Endothelial cell of umbilical vein (primary cell): ENCODE data around the gene LARP1. TPM values are rescaled to one million over a fixed set of nuclear protein-coding genes. Genes with fewer than 3 reads are reported as not detected.

Experiments
- BruUV-seq: library from RNA; stranded (reverse); fragments of 400-500 nt; replicated peaks from 2 replicates; lab custom pipeline; 2021; lab: Mats Ljungman, UMichigan
- CTCF ChIA-PET: fragments of 300-600, 350-600 bp; sonication (Branson Sonifier 250); formaldehyde crosslinking; loops from one replicate; lab custom pipeline; 2021; ENCODE audit warnings: antibody characterized with exemption, inconsistent platforms; lab: Charles Lee
- POLR2A ChIA-PET: fragments of 300-600, 350-600 bp; sonication (Branson Sonifier 250); formaldehyde crosslinking; loops from one replicate; lab custom pipeline; 2021; ENCODE audit warnings: antibody characterized with exemption, inconsistent platforms; lab: Charles Lee
- DNase-seq: peaks from one replicate; pipeline ENCODE4 v3.0.0-alpha.2; 2011; ENCODE audit warnings: low read depth, low spot score
- FAIRE-seq: peaks from 2 replicates; lab custom pipeline; 2011; peaks lifted over from hg19 to GRCh38; lab: Jason Lieb, UNC
- H2AFZ ChIP-seq: 2 replicates; pipeline ENCODE4 v1.6.0; 2012; ENCODE audit warnings: low read depth, low read length, control low read depth, inconsistent platforms
- H3K27ac ChIP-seq: 2 replicates; pipeline ENCODE4 v1.5.1; 2011; ENCODE audit warnings: low read depth, mild to moderate bottlenecking, control low read depth, low read length, moderate library complexity; ENCODE audit not compliant: insufficient read depth
- H3K27me3 ChIP-seq, 2 experiments: 2 replicates each; pipeline versions ENCODE4 v1.6.0 to v1.6.1; 2011; ENCODE audit warnings: low read length in 2 of 2, mixed read lengths in 1 of 2; ENCODE audit not compliant: control insufficient read depth in 2 of 2, insufficient read depth in 2 of 2
- H3K36me3 ChIP-seq, 2 experiments: 2 replicates in 1 of 2; 3 replicates in 1 of 2; pipeline ENCODE4 v1.5.1; 2011; ENCODE audit warnings: low read length in 2 of 2, mild to moderate bottlenecking in 1 of 2, moderate library complexity in 1 of 2; ENCODE audit not compliant: control insufficient read depth in 2 of 2, insufficient read depth in 2 of 2; ENCODE audit errors: extremely low read depth in 1 of 2
- H3K4me1 ChIP-seq: 3 replicates; pipeline ENCODE4 v1.5.1; 2011; ENCODE audit warnings: mild to moderate bottlenecking, low read length; ENCODE audit not compliant: control insufficient read depth, insufficient read depth; ENCODE audit errors: extremely low read depth
- H3K4me2 ChIP-seq: 2 replicates; pipeline ENCODE4 v1.6.1; 2011; ENCODE audit warnings: low read length, control low read depth, mixed read lengths; ENCODE audit not compliant: insufficient read depth
- H3K4me3 ChIP-seq, 3 experiments: fragments of 200-600 bp in 1 of 3; sonication (generic), shearing (Covaris generic) in 1 of 3; replicated peaks in 1 of 3; 2 replicates each; pipeline ENCODE4 v1.5.1; 2011 to 2016; ENCODE audit warnings: control low read depth in 3 of 3, low read length in 3 of 3, mild to moderate bottlenecking in 2 of 3, inconsistent platforms in 1 of 3, low read depth in 1 of 3, moderate library complexity in 1 of 3; ENCODE audit not compliant: insufficient read depth in 1 of 3
- H3K79me2 ChIP-seq: 2 replicates; pipeline ENCODE4 v1.6.0; 2012; ENCODE audit warnings: low read length, inconsistent platforms; ENCODE audit not compliant: control insufficient read depth, insufficient read depth
- H3K9ac ChIP-seq: replicated peaks from 2 replicates; pipeline ENCODE3; 2011; ENCODE audit warnings: low read length, control low read depth; ENCODE audit not compliant: insufficient read depth; ENCODE audit errors: extremely low read depth
- H3K9me1 ChIP-seq: replicated peaks from 3 replicates; pipeline ENCODE4 v1.6.0; 2011; ENCODE audit warnings: mild to moderate bottlenecking, low read length; ENCODE audit not compliant: control insufficient read depth, insufficient read depth; ENCODE audit errors: extremely low read depth
- H3K9me3 ChIP-seq: replicated peaks from 2 replicates; pipeline ENCODE4 v1.5.1; 2012; ENCODE audit warnings: low read length, inconsistent platforms; ENCODE audit not compliant: control insufficient read depth, insufficient read depth
- H4K20me1 ChIP-seq: replicated peaks from 2 replicates; pipeline ENCODE3; 2011; ENCODE audit warnings: mild to moderate bottlenecking, low read length; ENCODE audit not compliant: control insufficient read depth, insufficient read depth; ENCODE audit errors: extremely low read depth
- CTCF ChIP-seq, 2 donors: IDR thresholded peaks; 1 replicate in 1 of 2; 2 replicates in 1 of 2; pipeline ENCODE4 v1.5.1; 2011; ENCODE audit warnings: low read length in 2 of 2, mild to moderate bottlenecking in 2 of 2, moderate library complexity in 2 of 2, control low read depth in 1 of 2, inconsistent platforms in 1 of 2, low read depth in 1 of 2; ENCODE audit not compliant: insufficient read depth in 1 of 2; ENCODE audit errors: extremely low read depth in 1 of 2
- EZH2 ChIP-seq: IDR thresholded peaks from 2 replicates; pipeline ENCODE4 v1.6.1; 2012; ENCODE audit warnings: borderline replicate concordance, low read depth, mild to moderate bottlenecking, moderate library complexity, low read length, inconsistent platforms; ENCODE audit not compliant: severe bottlenecking
- FOS ChIP-seq: IDR thresholded peaks from 2 replicates; pipeline ENCODE4 v1.6.1; 2011; ENCODE audit warnings: mild to moderate bottlenecking, low read length, moderate library complexity, borderline replicate concordance; ENCODE audit not compliant: insufficient read depth
- GATA2 ChIP-seq: IDR thresholded peaks from 2 replicates; pipeline ENCODE4 v1.7.0; 2011; ENCODE audit warnings: low read depth, mild to moderate bottlenecking, moderate library complexity, mixed read lengths, low read length; ENCODE audit not compliant: insufficient read length, insufficient read depth
- JUN ChIP-seq: IDR thresholded peaks from 2 replicates; pipeline ENCODE4 v1.6.1; 2011; ENCODE audit warnings: borderline replicate concordance, low read depth; ENCODE audit not compliant: insufficient read length, insufficient read depth
- MYC ChIP-seq: IDR thresholded peaks from one replicate; pipeline ENCODE4 v1.6.1; 2011; ENCODE audit warnings: mild to moderate bottlenecking, low read depth, low read length
- POLR2A ChIP-seq: IDR thresholded peaks from 2 replicates; pipeline ENCODE4 v1.6.1; 2012; ENCODE audit warnings: low read depth, mild to moderate bottlenecking, control low read depth, low read length
- POLR2AphosphoS5 ChIP-seq: IDR thresholded peaks from 2 replicates; pipeline ENCODE4 v1.6.1; 2012; ENCODE audit warnings: low read depth, mild to moderate bottlenecking, control low read depth, low read length, moderate library complexity; ENCODE audit not compliant: insufficient read depth
- dilution Hi-C: fragments of 300-500 bp; cut with MboI; formaldehyde crosslinking; loops from one replicate; pipeline ENCODE4 v1.15.0; 2019; ENCODE audit warnings: low sequenced_read_pairs; ENCODE audit not compliant: extremely low pct_ligation_motif_present
- intact Hi-C: fragments of 100-400 bp; cut with micrococcal nuclease; formaldehyde crosslinking; loops from one replicate; pipeline ENCODE4 v1.10.0; 2022
- polyA plus RNA-seq, 4 experiments: library from polyadenylated mRNA; depleted of rRNA in 3 of 4; stranded (reverse) in 3 of 4; unstranded in 1 of 4; fragments of >200 nt; gene quantifications; 2 replicates each; pipeline versions ENCODE4 v1.2.1 to v1.2.3, GENCODE V29; 2011 to 2012; ENCODE audit warnings: missing spikeins in 1 of 4
- total RNA-seq: library from RNA; stranded (reverse); gene quantifications from 2 replicates; pipeline ENCODE4 v1.2.3, GENCODE V29; 2021
- TF ChIP-seq, protein P1 (sequence below): IDR thresholded peaks from 2 replicates; pipeline ENCODE4 v1.6.1; 2011; ENCODE audit not compliant: insufficient read depth, insufficient read length

Gene LARP1
- total and polyA plus RNA-seq, 2 donors (not counting 3 experiments of a cell fraction or from before 2014, with no cell fraction given), result 70.4 to 252 TPM

- Histone ChIP-seq H2AFZ (peak overlapping the region; percentile 73), H3K9me3 (no peaks in the 10 kb centered on the region), H3K4me2 (peak overlapping the region; percentile 49), H3K79me2 (no peaks in the 10 kb centered on the region), H3K27ac (peak overlapping the region; percentile 25), H3K4me1 (peaks cover 11% of the 10 kb centered on the region), H3K36me3 (no peaks in the 10 kb centered on the region), H3K9ac (no peak overlapping the region), H3K4me3 (no peak overlapping the region), H3K9me1 (no peaks in the 10 kb centered on the region), H3K27me3 (no peaks in the 10 kb centered on the region), H4K20me1 (no peaks in the 10 kb centered on the region)
- BruUV-seq, result no TSS peak
- DNase-seq (peak; percentile 64), FAIRE-seq (peak; percentile 46)
- ChIA-PET POLR2A (no interaction called here), CTCF (interaction anchor here (0.8 to 2.7 kb wide), 7 partner anchors 11 to 194 kb away, joined by 3 to 8 read pairs (median 3); no protein-coding TSS in a partner anchor)
- intact Hi-C loops (loop anchor here (2.0 kb wide), 1 partner anchor 60 kb away; no protein-coding TSS in a partner anchor), dilution Hi-C loops (no loop called here)
- TF ChIP-seq POLR2A (no peak), POLR2AphosphoS5 (no peak), FOS (no peak), MYC (no peak), EZH2 (no peak), CTCF (IDR thresholded peaks at IDR 0.05; ENCODE audit: extremely low read depth in 1 of 2, insufficient read depth in 1 of 2, low read depth in 1 of 2, low read length in 2 of 2) (no peak), GATA2 (no peak), JUN (no peak)
- TF ChIP-seq, protein P1, sequence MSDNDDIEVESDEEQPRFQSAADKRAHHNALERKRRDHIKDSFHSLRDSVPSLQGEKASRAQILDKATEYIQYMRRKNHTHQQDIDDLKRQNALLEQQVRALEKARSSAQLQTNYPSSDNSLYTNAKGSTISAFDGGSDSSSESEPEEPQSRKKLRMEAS, result no peak
Measured at GRCh38 chr5:154714266-154714986, 40.8 kb upstream of the LARP1 start.
